Right renal cortex interstitium (tissue), 3 donors: Measurements from ENCODE around the gene S100A13. TPM values are rescaled to one million over a fixed set of nuclear protein-coding genes. Genes with fewer than 3 reads are reported as not detected.
A peak's percentile ranks its signal among the peaks of the same experiment; 100 is the strongest.
"Not testable (repeated sequence)": the region's sequence is repeated elsewhere in the genome, so short reads cannot be mapped to it uniquely, and the experiment has no call there.

Experiments
- DNase-seq, 3 donors: peaks; one replicate each; pipeline ENCODE4 v3.0.0-alpha.2; 2013; ENCODE audit warnings: low read depth in 3 of 3, low spot score in 2 of 3
- polyA plus RNA-seq, 3 donors: library from polyadenylated mRNA; unstranded; fragments of 120-200 nt; gene quantifications; one replicate each; pipeline ENCODE4 v1.2.1, GENCODE V29; 2013; ENCODE audit not compliant: insufficient read length in 3 of 3

Gene S100A13
- polyA plus RNA-seq, 3 donors, result 155 to 174 (median 166) TPM

GRCh38 chr1:153649137-153649862, 22.0 kb upstream of the S100A13 start:
- no peak for DNase-seq

- DNase-seq, result no peak
Measured at GRCh38 chr1:153648000-153648643, 20.8 kb upstream of the S100A13 start.

- no peak for DNase-seq
Measured at GRCh38 chr1:153647346-153647714, 20.0 kb upstream of the S100A13 start.

- DNase-seq, result no peak
Measured at GRCh38 chr1:153646672-153647345, 19.5 kb upstream of the S100A13 start.

- DNase-seq, result no peak
Measured at GRCh38 chr1:153643816-153644215, 16.5 kb upstream of the S100A13 start.

GRCh38 chr1:153643100-153643499, 15.8 kb upstream of the S100A13 start:
- no peak for DNase-seq

GRCh38 chr1:153642161-153642560, 14.9 kb upstream of the S100A13 start:
- no peak for DNase-seq

GRCh38 chr1:153640861-153641260, 13.6 kb upstream of the S100A13 start:
- no peak for DNase-seq

GRCh38 chr1:153640213-153640612, 12.9 kb upstream of the S100A13 start:
- DNase-seq, result not testable (repeated sequence)

GRCh38 chr1:153639280-153639679, 12.0 kb upstream of the S100A13 start:
- DNase-seq, result no peak

- no peak for DNase-seq
Measured at GRCh38 chr1:153638261-153638660, 11.0 kb upstream of the S100A13 start.

- DNase-seq, result no peak
Measured at GRCh38 chr1:153636312-153636711, 9.0 kb upstream of the S100A13 start.

- no peak for DNase-seq
Measured at GRCh38 chr1:153635872-153636271, 8.6 kb upstream of the S100A13 start.

GRCh38 chr1:153633754-153634665, 6.7 kb upstream of the S100A13 start, which contains the start of gene CHTOP:
CHTOP (plus strand) TSS chr1:153634066; CDS start chr1:153636589, 2,523 bp downstream.
- peak; percentile 96 to 98 (median 96) for DNase-seq

GRCh38 chr1:153633161-153633753, 6.0 kb upstream of the S100A13 start:
- no peak for DNase-seq

GRCh38 chr1:153631047-153632022, 4.0 kb upstream of the S100A13 start:
- no peak for DNase-seq

GRCh38 chr1:153630384-153630783, 3.1 kb upstream of the S100A13 start:
- no peak for DNase-seq

GRCh38 chr1:153629971-153630370, 2.7 kb upstream of the S100A13 start:
- no peak for DNase-seq

- no peak for DNase-seq
Measured at GRCh38 chr1:153629343-153629665, 2.0 kb upstream of the S100A13 start.
